Heart left ventricle (tissue), 16 donors: Measurements from ENCODE around the gene IFT122. TPM values are rescaled to one million over a fixed set of nuclear protein-coding genes. Genes with fewer than 3 reads are reported as not detected.

Experiments used
- ATAC-seq, 4 donors: fragments of 200-7000 bp; cut with Tn5 transposase; one replicate each; pipeline ENCODE4 v1.9.1; 2020 to 2022; ENCODE audit warnings: moderate library complexity in 4 of 4, mild to moderate bottlenecking in 3 of 4, moderate number of reproducible peaks in 1 of 4
- DNase-seq, 5 donors: peaks; one replicate each; pipeline ENCODE4 v3.0.0-alpha.2; 2020
- H3K27ac ChIP-seq, 12 donors: fragments of 200-600 bp; sonication (generic) in 4 of 12; one replicate each; pipeline versions ENCODE4 v1.5.0 to v1.8.0; 2016 to 2022; ENCODE audit warnings: mild to moderate bottlenecking in 2 of 12
- H3K27me3 ChIP-seq, 9 donors: fragments of 200-600 bp; sonication (generic) in 2 of 9; one replicate each; pipeline versions ENCODE4 v1.5.1 to v1.8.0; 2016 to 2022; ENCODE audit warnings: mild to moderate bottlenecking in 3 of 9
- H3K36me3 ChIP-seq, 9 donors: fragments of 200-600 bp; sonication (generic) in 2 of 9; one replicate each; pipeline versions ENCODE4 v1.5.0 to v1.8.0; 2018 to 2022; ENCODE audit warnings: mild to moderate bottlenecking in 2 of 9
- H3K4me1 ChIP-seq, 12 donors: fragments of 200-600 bp; sonication (generic) in 4 of 12; one replicate each; pipeline versions ENCODE4 v1.5.0 to v1.8.0; 2016 to 2022; ENCODE audit warnings: mild to moderate bottlenecking in 3 of 12
- H3K4me3 ChIP-seq, 12 donors: fragments of 200-600 bp; sonication (generic) in 4 of 12; one replicate each; pipeline versions ENCODE4 v1.5.0 to v1.8.0; 2017 to 2022; ENCODE audit warnings: mild to moderate bottlenecking in 9 of 12, moderate library complexity in 4 of 12
- H3K9me3 ChIP-seq, 12 donors: fragments of 200-600 bp; sonication (generic) in 4 of 12; one replicate each; pipeline versions ENCODE4 v1.5.0 to v1.8.0; 2016 to 2022; ENCODE audit warnings: mild to moderate bottlenecking in 1 of 12
- CTCF ChIP-seq, 12 donors: fragments of 200-600 bp; sonication (generic) in 4 of 12; IDR thresholded peaks; one replicate each; pipeline versions ENCODE4 v1.5.0 to v1.8.0; 2018 to 2022; ENCODE audit warnings: antibody characterized with exemption in 12 of 12, mild to moderate bottlenecking in 5 of 12
- POLR2A ChIP-seq, 2 donors: fragments of 450-650 bp; IDR thresholded peaks; one replicate each; pipeline ENCODE4 v1.6.1; 2017; ENCODE audit warnings: antibody characterized with exemption in 2 of 2, mild to moderate bottlenecking in 2 of 2, moderate library complexity in 2 of 2
- WGBS, 4 donors: extraction: QIAGEN DNeasy Blood & Tissue Kit in 2 of 4; methylation state at CpG; one replicate each; pipeline versions ENCODE4 v1.1.5 to v1.1.7; 2013 to 2018; 5-methylcytosine and 5-hydroxymethylcytosine counted together
- intact Hi-C, 10 donors: fragments of 100-400 bp; cut with DNase I; formaldehyde crosslinking; loops; one replicate each; pipeline versions ENCODE4 v1.11.1 to v1.14.2; 2022
- polyA plus RNA-seq, 2 donors: library from polyadenylated mRNA; stranded (reverse); fragments of 200-250 nt; gene quantifications; one replicate each; pipeline ENCODE4 v1.2.3, GENCODE V29; 2013
- total RNA-seq, 9 donors: library from RNA; depleted of rRNA in 2 of 9; stranded (reverse); fragments of >200 nt in 2 of 9; fragmentation: NEBNext Ultra II Directional in 3 of 9; extraction: Animal tissue kit (Norgen Biotek cat#: 25700) in 3 of 9; gene quantifications; one replicate each; pipeline versions ENCODE4 v1.1.0 to v1.2.4, GENCODE V29; 2016 to 2023
- donor health status: ischemic (EF 13 %, LVEDD 7.1; RV severe dilation, severe dysfunction).
- donor health status: healthy with polysubstance abuse.
- donor health status: DM: no; HTN: yes; CAD: no.
- donor health status: DM: no; HTN: no; CAD: no.
- donor health status: ischemic (EF 25% LVEDD 6.9; RV normal size, moderate dysfunction).
- donor health status: ischemic (EF 25% LVEDD 5.7; RV mildly dilated, moderate dysfunction).
- donor health status: healthy.
- donor health status: DM: yes; HTN: yes; CAD: no.
- donor health status: ischemic (EF 35%, LVEDD 5.7; RV mildly dilated, moderate dysfunction).
- donor health status: nonischemic (EF 11% LVEDD 7.7; RV severe dilation, severe dysfunction).
- donor health status: DM: yes; HTN: yes; CAD: no.
- donor health status: PGD.
- donor health status: ischemic (EF 29% LVEDD 5.4; RV normal size, mild dysfunction).
- donor health status: nonischemic (EF 23%, LVEDD 6.1; RV moderate dilation, normal function).

IFT122 gene
- total and polyA plus RNA-seq, 11 donors, result 7.2 to 34.2 (median 16.6) TPM

- TF ChIP-seq CTCF (IDR thresholded peaks at IDR 0.05), result no peak
- no peak for TF ChIP-seq POLR2A (IDR thresholded peaks at IDR 0.05)
- 82 to 93% (median 92%) methylated on average over 13 to 15 of the region's 15 CpGs for WGBS, 4 donors
- intact Hi-C loops, result loop anchor here in 2 of 10 donors (10.0 kb wide), 1 partner anchor 52 kb away; no protein-coding TSS in a partner anchor
- peaks cover 0 to 69% (median 45%) of the 10 kb centered on the region in 9 donors for H3K36me3 ChIP-seq
- H3K4me3 ChIP-seq, result no peak overlapping the region
- H3K27ac ChIP-seq, result peak overlapping the region in 1 of 12 donors; percentile 5
- DNase-seq (peak in 1 of 5 donors; percentile 51), ATAC-seq (no peak)
- H3K9me3 ChIP-seq, result no peaks in the 10 kb centered on the region
- peaks cover 12 to 93% (median 71%) of the 10 kb centered on the region in 12 donors for H3K4me1 ChIP-seq
- H3K27me3 ChIP-seq, result no peaks in the 10 kb centered on the region
These were observed 116.3 kb downstream of the IFT122 start for GRCh38 chr3:129556358-129556695.

- H3K4me1 ChIP-seq, result peaks cover 12 to 99% (median 78%) of the 10 kb centered on the region in 12 donors
- peak overlapping the region in 7 of 12 donors; percentile 1 to 43 (median 21) for H3K27ac ChIP-seq
- no peak for TF ChIP-seq POLR2A (IDR thresholded peaks at IDR 0.05)
- no peak for TF ChIP-seq CTCF (IDR thresholded peaks at IDR 0.05)
- ATAC-seq (no peak), DNase-seq (peak in 1 of 5 donors; percentile 43)
- H3K4me3 ChIP-seq, result no peak overlapping the region
- peaks cover 0 to 75% (median 49%) of the 10 kb centered on the region in 9 donors for H3K36me3 ChIP-seq
- WGBS, 4 donors, result 84 to 87% (median 86%) methylated on average over 27 to 31 of the region's 31 CpGs
- H3K9me3 ChIP-seq, result no peaks in the 10 kb centered on the region
- intact Hi-C loops, result loop anchor here in 2 of 10 donors (10.0 kb wide), 1 partner anchor 52 kb away; no protein-coding TSS in a partner anchor
- H3K27me3 ChIP-seq, result no peaks in the 10 kb centered on the region
These were observed 117.0 kb downstream of the IFT122 start for GRCh38 chr3:129556890-129557547.

GRCh38 chr3:129557548-129557894 is 117.5 kb downstream of the IFT122 start:
- intact Hi-C loops, result loop anchor here in 2 of 10 donors (10.0 kb wide), 1 partner anchor 53 kb away; no protein-coding TSS in a partner anchor
- peaks cover 12 to 99% (median 78%) of the 10 kb centered on the region in 12 donors for H3K4me1 ChIP-seq

More at GRCh38 chr3:129557548-129557894, 117.5 kb downstream of the IFT122 start:
- DNase-seq, result peak in 3 of 5 donors; percentile 46 to 76 (median 66)
- H3K27ac ChIP-seq, result peak overlapping the region in 9 of 12 donors; percentile 1 to 43 (median 21)
- TF ChIP-seq POLR2A (IDR thresholded peaks at IDR 0.05) (no peak), CTCF (IDR thresholded peaks at IDR 0.05) (no peak)
- H3K36me3 ChIP-seq, result peaks cover 0 to 80% (median 54%) of the 10 kb centered on the region in 9 donors
- peak in 3 of 4 donors; percentile 27 to 59 (median 46) for ATAC-seq
- WGBS, 4 donors, result 44 to 52% (median 46%) methylated on average over 11 of the region's 11 CpGs
- no peaks in the 10 kb centered on the region for H3K27me3 ChIP-seq
- no peaks in the 10 kb centered on the region for H3K9me3 ChIP-seq
- H3K4me3 ChIP-seq, result no peak overlapping the region
